ENCODE measurements around the gene TNRC6A.
"Not testable (repeated sequence)": the region's sequence is repeated elsewhere in the genome, so short reads cannot be mapped to it uniquely, and the experiment has no call there.

TNRC6A gene

GRCh38 chr16:24807301-24807700 is 77.8 kb downstream of the TNRC6A start:
- DNase-seq (ENCODE audit: low read depth): no peak
- TF ChIP-seq CTCF (conservative IDR thresholded peaks at IDR 0.05; ENCODE audit: low read length): no peak

GRCh38 chr16:24810951-24811843 is 81.7 kb downstream of the TNRC6A start:
- no peak for DNase-seq (ENCODE audit: low read depth)
- H3K4me3 ChIP-seq (ENCODE audit: low read length): no peak overlapping the region
- no peak for TF ChIP-seq CTCF (conservative IDR thresholded peaks at IDR 0.05; ENCODE audit: low read length)

More at GRCh38 chr16:24807301-24807700, 77.8 kb downstream of the TNRC6A start:
- H3K4me3 ChIP-seq (ENCODE audit: low read length): no peak overlapping the region

- not testable (repeated sequence) for DNase-seq (ENCODE audit: low read depth); H3K4me3 ChIP-seq (ENCODE audit: low read length)
Measured at GRCh38 chr16:24812813-24813212, 83.4 kb downstream of the TNRC6A start.

GRCh38 chr16:24815021-24815420 is 85.6 kb downstream of the TNRC6A start:
- no peak for TF ChIP-seq CTCF (conservative IDR thresholded peaks at IDR 0.05; ENCODE audit: low read length)
- no peak overlapping the region for H3K4me3 ChIP-seq (ENCODE audit: low read length)
- no peak for DNase-seq (ENCODE audit: low read depth)

- no peak overlapping the region for H3K4me3 ChIP-seq (ENCODE audit: low read length)
- no peak for TF ChIP-seq CTCF (conservative IDR thresholded peaks at IDR 0.05; ENCODE audit: low read length)
- DNase-seq (ENCODE audit: low read depth): no peak
Measured at GRCh38 chr16:24816688-24817087, 87.2 kb downstream of the TNRC6A start.

GRCh38 chr16:24819462-24820040 is 90.1 kb downstream of the TNRC6A start:
- peak; percentile 60 for DNase-seq (ENCODE audit: low read depth)
- TF ChIP-seq CTCF (conservative IDR thresholded peaks at IDR 0.05; ENCODE audit: low read length): no peak

GRCh38 chr16:24820522-24820921 is 91.1 kb downstream of the TNRC6A start:
- H3K4me3 ChIP-seq (ENCODE audit: low read length): no peak overlapping the region
- no peak for TF ChIP-seq CTCF (conservative IDR thresholded peaks at IDR 0.05; ENCODE audit: low read length)
- DNase-seq (ENCODE audit: low read depth): peak; percentile 23

More at GRCh38 chr16:24819462-24820040, 90.1 kb downstream of the TNRC6A start:
- H3K4me3 ChIP-seq (ENCODE audit: low read length): no peak overlapping the region
